K562 (cell line): Measurements from ENCODE around the gene CPLANE2. TPM values are rescaled to one million over a fixed set of nuclear protein-coding genes. Genes with fewer than 3 reads are reported as not detected.

Experiments
- ATAC-seq: fragments of 200-7000 bp; cut with Tn5 transposase; 3 replicates; pipeline ENCODE4 v1.9.1; 2020; ENCODE audit warnings: moderate library complexity
- BruUV-seq: library from RNA; stranded (reverse); fragments of 400-500 nt; replicated peaks from 2 replicates; lab custom pipeline; 2021; lab: Mats Ljungman, UMichigan
- CTCF ChIA-PET: fragments of 300-600 bp; formaldehyde crosslinking; extraction: SDS; loops from one replicate; lab custom pipeline; 2021; ENCODE audit warnings: low intra/inter-chr PET ratio; lab: Yijun Ruan, JAX
- POLR2A ChIA-PET: fragments of 300-600, 350-650 bp; sonication (Branson Sonifier 250); formaldehyde crosslinking; extraction: SDS; loops from one replicate; lab custom pipeline; 2021; ENCODE audit warnings: antibody characterized with exemption, inconsistent platforms; lab: Yijun Ruan, JAX
- DNase-seq, 4 experiments: peaks; one replicate each; pipeline versions ENCODE4 v3.0.0 to v3.0.0-alpha.2; 2011 to 2018; ENCODE audit warnings: low spot score in 3 of 4, mixed read lengths in 3 of 4; ENCODE audit errors: extremely low read depth in 1 of 4
- FAIRE-seq: peaks from 2 replicates; lab custom pipeline; 2011; peaks lifted over from hg19 to GRCh38; lab: Jason Lieb, UNC
- H2AFZ ChIP-seq: 2 replicates; pipeline ENCODE4 v1.6.0; 2011; ENCODE audit warnings: low read depth, low read length, control low read depth, inconsistent platforms
- H3K27ac ChIP-seq: fragments of 200-600 bp; 3 replicates; pipeline ENCODE4 v1.8.0; 2011; ENCODE audit warnings: low read depth, mild to moderate bottlenecking, control low read depth, inconsistent platforms, low read length, moderate library complexity, mixed read lengths; ENCODE audit errors: extremely low read depth
- H3K27me3 ChIP-seq, 2 experiments: fragments of 300-600 bp in 1 of 2; 2 replicates in 1 of 2; 3 replicates in 1 of 2; pipeline versions ENCODE4 v1.6.0 to v1.8.0; 2011; ENCODE audit warnings: inconsistent platforms in 2 of 2, low read length in 2 of 2, mild to moderate bottlenecking in 1 of 2, mixed read lengths in 1 of 2, moderate library complexity in 1 of 2; ENCODE audit not compliant: control insufficient read depth in 2 of 2, insufficient read depth in 2 of 2
- H3K36me3 ChIP-seq: fragments of 300-600 bp; 3 replicates; pipeline ENCODE4 v1.8.0; 2011; ENCODE audit warnings: mild to moderate bottlenecking, low read length, inconsistent platforms; ENCODE audit not compliant: control insufficient read depth, insufficient read depth
- H3K4me1 ChIP-seq, 2 experiments: fragments of 200-600 bp in 1 of 2; replicated peaks in 1 of 2; 2 replicates in 1 of 2; 3 replicates in 1 of 2; pipeline versions ENCODE4 v1.5.1 to v1.8.0; 2011; ENCODE audit warnings: inconsistent platforms in 2 of 2, low read length in 2 of 2, mild to moderate bottlenecking in 1 of 2, mixed read lengths in 1 of 2, moderate library complexity in 1 of 2; ENCODE audit not compliant: control insufficient read depth in 2 of 2, insufficient read depth in 2 of 2
- H3K4me2 ChIP-seq: 2 replicates; pipeline ENCODE4 v1.6.1; 2011; ENCODE audit warnings: low read length, control low read depth, inconsistent platforms, mixed read lengths; ENCODE audit not compliant: insufficient read depth
- H3K4me3 ChIP-seq: fragments of 200-600 bp; sonication (generic), shearing (Covaris generic); 2 replicates; pipeline ENCODE4 v1.5.1; 2016; ENCODE audit warnings: control low read depth, inconsistent platforms
- H3K79me2 ChIP-seq: fragments of 200-600 bp; 3 replicates; pipeline ENCODE4 v1.8.0; 2011; ENCODE audit warnings: low read length, inconsistent platforms; ENCODE audit not compliant: control insufficient read depth, insufficient read depth
- H3K9ac ChIP-seq, 2 experiments: 2 replicates each; pipeline versions ENCODE4 v1.6.0 to v1.6.1; 2011; ENCODE audit warnings: low read depth in 2 of 2, low read length in 2 of 2, control low read depth in 1 of 2, inconsistent platforms in 1 of 2, mild to moderate bottlenecking in 1 of 2, mixed read lengths in 1 of 2; ENCODE audit not compliant: insufficient read depth in 1 of 2
- H3K9me1 ChIP-seq: one replicate; pipeline ENCODE4 v1.6.0; 2011; ENCODE audit warnings: inconsistent platforms, mild to moderate bottlenecking, low read length, moderate library complexity; ENCODE audit not compliant: control insufficient read depth, insufficient read depth
- H3K9me3 ChIP-seq: replicated peaks from 2 replicates; pipeline ENCODE4 v1.5.1; 2011; ENCODE audit warnings: low read depth, low read length, inconsistent platforms; ENCODE audit not compliant: control insufficient read depth, insufficient read depth
- H4K20me1 ChIP-seq: replicated peaks from 2 replicates; pipeline ENCODE4 v1.6.1; 2011; ENCODE audit warnings: low read length, inconsistent platforms, mixed read lengths; ENCODE audit not compliant: control insufficient read depth, insufficient read depth
- CBFA2T3 ChIP-seq: fragments of 450-650 bp; IDR thresholded peaks from 2 replicates; pipeline ENCODE4 v1.6.1; 2017
- DEAF1 ChIP-seq: fragments of 450-650 bp; formaldehyde crosslinking; IDR thresholded peaks from 2 replicates; pipeline ENCODE4 v1.4.0; 2020; ENCODE audit warnings: mild to moderate bottlenecking, moderate library complexity
- DPF2 ChIP-seq: fragments of 450-650 bp; IDR thresholded peaks from 2 replicates; pipeline ENCODE4 v1.6.1; 2016
- EGR1 ChIP-seq: fragments of 450-650 bp; conservative IDR thresholded peaks from 2 replicates; pipeline ENCODE4 v1.6.1; 2017; ENCODE audit warnings: mild to moderate bottlenecking
- GABPB1 ChIP-seq: sonication (generic); formaldehyde crosslinking; IDR thresholded peaks from 2 replicates; pipeline ENCODE4 v1.8.0; 2022; ENCODE audit warnings: mild to moderate bottlenecking, missing genetic modification reagents
- MGA ChIP-seq: fragments of 450-650 bp; IDR thresholded peaks from 2 replicates; pipeline ENCODE4 v1.6.1; 2016; ENCODE audit warnings: mild to moderate bottlenecking, moderate library complexity
- WGBS: fragments of 100-300 bp; shearing (Covaris generic); methylation state at CpG from one replicate; pipeline ENCODE4 v1.1.6; 2016; ENCODE audit warnings: low coverage, mixed read lengths; ENCODE audit not compliant: insufficient coverage; ENCODE audit errors: missing lambda C conversion rate; 5-methylcytosine and 5-hydroxymethylcytosine counted together
- in situ Hi-C: fragments of 300-500 bp; cut with MboI; formaldehyde crosslinking; loops from 4 replicates; pipeline ENCODE4 v1.15.0; 2018; ENCODE audit warnings: inconsistent platforms, mixed read lengths
- intact Hi-C: fragments of 100-400 bp; cut with micrococcal nuclease; formaldehyde crosslinking; loops from 2 replicates; pipeline ENCODE4 v1.14.2; 2022
- polyA plus RNA-seq, 8 experiments: library from polyadenylated mRNA; depleted of rRNA in 4 of 8; stranded (reverse) in 5 of 8; unstranded in 3 of 8; fragments of >200 nt; fragmentation: Nextera tagmentation in 2 of 8; fragmentation: Illumina TruSeq in 1 of 8; extraction: Ambion mirVana in 2 of 8; extraction: Trizol in 1 of 8; gene quantifications; 2 replicates each; pipeline versions ENCODE4 v1.2.1 to v1.2.3, GENCODE V29; 2011 to 2014; ENCODE audit warnings: inconsistent platforms in 1 of 8, missing spikeins in 1 of 8
- total RNA-seq, 7 experiments: library from RNA; depleted of rRNA in 6 of 7; stranded (reverse); fragments of >200 nt in 6 of 7; fragmentation: Illumina TruSeq in 2 of 7; extraction: Trizol in 2 of 7; gene quantifications; 2 replicates each; pipeline versions ENCODE4 v1.2.1 to v1.2.3, GENCODE V29; 2011 to 2021; ENCODE audit warnings: low replicate concordance in 1 of 7

The CPLANE2 gene
- total and polyA plus RNA-seq, 9 of the 15 experiments (the other 6 are each of a cell fraction or from before 2014, with no cell fraction given), result 0.17 to 20.9 (median 8.1) TPM

- WGBS, result 28% methylated on average over 8 of the region's 8 CpGs
- H2AFZ ChIP-seq, result no peak overlapping the region
- intact Hi-C loops, result no loop called here
- no peak overlapping the region for H3K4me3 ChIP-seq
- CTCF ChIA-PET, result interaction anchor here (2.7 kb wide), 1 partner anchor 164 kb away, joined by 38 read pairs; no protein-coding TSS in a partner anchor
- no peaks in the 10 kb centered on the region for H4K20me1 ChIP-seq
- no peaks in the 10 kb centered on the region for H3K9me3 ChIP-seq
- no peaks in the 10 kb centered on the region for H3K27me3 ChIP-seq
- no TSS peak for BruUV-seq
- DNase-seq, result peak in 3 of 4 experiments; percentile 32 to 67 (median 64)
- peak overlapping the region in 1 of 2 experiments; percentile 72; a peak in 2 of 4 replicates for H3K9ac ChIP-seq
- H3K4me2 ChIP-seq, result no peak overlapping the region
- peak; percentile 8; the same call in 2 of the 3 replicates for ATAC-seq
- in situ Hi-C loops, result loop anchor here (5.0 kb wide), 1 partner anchor 161 kb away; no protein-coding TSS in a partner anchor
- peaks cover 2% of the 10 kb centered on the region; the same call in 1 of the 3 replicates for H3K79me2 ChIP-seq
- peaks cover 15% of the 10 kb centered on the region for H3K36me3 ChIP-seq
- H3K9me1 ChIP-seq, result peaks cover 2% of the 10 kb centered on the region
- no peak for FAIRE-seq
- H3K27ac ChIP-seq, result no peak overlapping the region
- POLR2A ChIA-PET, result interaction anchor here (0.6 to 1.6 kb wide), 8 partner anchors 21 to 1642 kb away, joined by 3 to 6 read pairs (median 4); no protein-coding TSS in a partner anchor
- peaks cover 9 to 30% of the 10 kb centered on the region in 2 experiments for H3K4me1 ChIP-seq
- TF ChIP-seq CBFA2T3 (peak; percentile 66), DPF2 (0 out of 2 replicates have a peak, but pooled peaks have one; percentile 20), EGR1 (no peak), DEAF1 (CRISPR knock-in tag) (no peak), GABPB1 (CRISPR knock-in tag) (no peak), MGA (0 out of 2 replicates have a peak, but pooled peaks have one; percentile 17)
These were observed 6.2 kb upstream of the CPLANE2 start for GRCh38 chr1:16243215-16243610.
